ENCODE measurements around the gene JOSD2. TPM values are rescaled to one million over a fixed set of nuclear protein-coding genes. Genes with fewer than 3 reads are reported as not detected.

JOSD2 gene
- total and polyA plus RNA-seq, 2 donors: 15.9 to 51.2 TPM

DNA sequence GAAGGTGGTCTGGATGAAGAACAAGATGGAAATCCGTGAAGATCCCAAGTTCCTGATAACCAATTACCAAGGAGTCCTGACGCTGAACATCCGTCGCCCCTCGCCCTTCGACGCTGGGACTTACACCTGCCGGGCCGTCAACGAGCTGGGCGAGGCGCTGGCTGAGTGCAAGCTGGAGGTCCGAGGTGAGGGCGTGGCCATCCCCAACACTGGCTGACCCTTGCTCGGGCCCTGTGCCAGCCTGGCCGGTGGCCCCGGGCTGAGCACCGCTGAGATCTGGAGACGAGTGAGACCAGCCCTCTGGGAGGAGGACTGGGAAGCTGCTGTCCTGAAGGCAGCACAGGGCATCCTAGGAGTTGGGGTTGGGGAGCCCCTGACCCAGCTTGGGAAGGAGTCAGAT is 46.6 kb downstream of the JOSD2 start:
- H3K9me3 ChIP-seq (ENCODE audit: control insufficient read depth in 2 of 2, insufficient read depth in 1 of 2, low read length in 1 of 2): no peaks in the 10 kb centered on the region

GRCh38 chr19:50462970-50463369 is 48.0 kb downstream of the JOSD2 start:
- no peak for DNase-seq (ENCODE audit: low read depth in 6 of 9, low spot score in 9 of 9)
- no peaks in the 10 kb centered on the region for H3K36me3 ChIP-seq (ENCODE audit: control insufficient read depth in 2 of 2, insufficient read depth in 2 of 2, low read length in 1 of 2)
- no peaks in the 10 kb centered on the region for H3K4me1 ChIP-seq (ENCODE audit: control insufficient read depth in 2 of 2, insufficient read depth in 2 of 2, low read length in 2 of 2)
- peaks cover 11 to 25% of the 10 kb centered on the region in 2 donors for H3K27me3 ChIP-seq (ENCODE audit: control insufficient read depth in 2 of 2, insufficient read depth in 1 of 2, low read length in 1 of 2)
- WGBS: 85% methylated on average over 7 of the region's 7 CpGs
- H3K27ac ChIP-seq (ENCODE audit: low read depth in 1 of 2, low read length in 1 of 2): no peak overlapping the region
- peaks cover 0 to 2% of the 10 kb centered on the region in 2 donors for H3K9me3 ChIP-seq (ENCODE audit: control insufficient read depth in 2 of 2, insufficient read depth in 1 of 2, low read length in 1 of 2)
- no peak overlapping the region for H3K4me3 ChIP-seq (ENCODE audit: low read length in 2 of 2)

More for the DNA sequence above, 46.6 kb downstream of the JOSD2 start:
- H3K36me3 ChIP-seq (ENCODE audit: control insufficient read depth in 2 of 2, insufficient read depth in 2 of 2, low read length in 1 of 2): no peaks in the 10 kb centered on the region
- WGBS: 90% methylated on average over 19 of the region's 19 CpGs
- DNase-seq (ENCODE audit: low read depth in 6 of 9, low spot score in 9 of 9): no peak
- no peaks in the 10 kb centered on the region for H3K4me1 ChIP-seq (ENCODE audit: control insufficient read depth in 2 of 2, insufficient read depth in 2 of 2, low read length in 2 of 2)
- peaks cover 3 to 13% of the 10 kb centered on the region in 2 donors for H3K27me3 ChIP-seq (ENCODE audit: control insufficient read depth in 2 of 2, insufficient read depth in 1 of 2, low read length in 1 of 2)
- no peak overlapping the region for H3K4me3 ChIP-seq (ENCODE audit: low read length in 2 of 2)
- no peak overlapping the region for H3K27ac ChIP-seq (ENCODE audit: low read depth in 1 of 2, low read length in 1 of 2)

DNA sequence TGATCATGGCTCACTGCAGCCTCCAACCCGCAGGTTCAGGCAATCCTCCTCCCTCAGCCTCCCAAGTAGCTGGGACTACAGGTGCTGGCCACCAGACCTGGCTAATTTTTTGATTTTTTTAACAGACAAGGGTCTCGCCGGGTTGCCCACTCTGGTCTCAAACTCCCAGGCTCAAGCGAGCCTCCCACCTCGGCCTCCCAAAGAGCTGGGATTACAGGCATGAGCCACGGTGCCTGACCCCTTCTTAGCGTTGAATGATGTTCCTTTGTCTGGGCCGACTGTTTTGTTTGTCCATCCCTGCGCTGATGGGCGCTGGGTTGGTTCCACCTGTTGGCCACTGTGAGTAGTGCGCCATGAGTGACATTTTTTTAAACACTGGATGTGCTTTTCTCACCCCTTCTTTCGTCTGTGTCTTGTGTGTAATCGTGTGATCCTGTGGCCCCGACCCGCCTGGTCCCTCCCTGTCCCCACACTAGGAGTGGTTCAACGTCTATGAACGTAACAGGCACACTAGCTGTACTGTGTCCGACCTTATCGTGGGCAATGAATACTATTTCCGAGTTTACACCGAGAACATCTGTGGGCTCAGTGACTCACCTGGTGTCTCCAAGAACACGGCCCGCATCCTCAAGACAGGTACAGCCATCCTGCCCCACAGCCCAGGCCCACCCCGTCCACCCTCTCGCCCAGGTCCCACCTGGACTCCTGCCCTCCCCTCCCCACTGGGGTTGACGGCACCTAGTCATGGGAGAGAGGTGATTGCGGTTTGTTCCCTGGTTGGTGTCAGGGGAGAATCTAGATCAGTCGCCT is 49.7 kb downstream of the JOSD2 start:
- Histone ChIP-seq H3K9me3 (ENCODE audit: control insufficient read depth in 2 of 2, insufficient read depth in 1 of 2, low read length in 1 of 2) (peaks cover 0 to 2% of the 10 kb centered on the region in 2 donors), H3K4me3 (ENCODE audit: low read length in 2 of 2) (no peak overlapping the region), H3K36me3 (ENCODE audit: control insufficient read depth in 2 of 2, insufficient read depth in 2 of 2, low read length in 1 of 2) (no peaks in the 10 kb centered on the region), H3K27me3 (ENCODE audit: control insufficient read depth in 2 of 2, insufficient read depth in 1 of 2, low read length in 1 of 2) (peaks cover 11 to 27% of the 10 kb centered on the region in 2 donors), H3K27ac (ENCODE audit: low read depth in 1 of 2, low read length in 1 of 2) (no peak overlapping the region), H3K4me1 (ENCODE audit: control insufficient read depth in 2 of 2, insufficient read depth in 2 of 2, low read length in 2 of 2) (no peaks in the 10 kb centered on the region)
- 41% methylated on average over 28 of the region's 28 CpGs for WGBS
- peak in 7 of 9 donors; percentile 15 to 56 (median 31) for DNase-seq (ENCODE audit: low read depth in 6 of 9, low spot score in 9 of 9)

- H3K27me3 ChIP-seq (ENCODE audit: control insufficient read depth in 2 of 2, insufficient read depth in 1 of 2, low read length in 1 of 2): peaks cover 11 to 27% of the 10 kb centered on the region in 2 donors
- 50% methylated on average over 13 of the region's 13 CpGs for WGBS
- no peak overlapping the region for H3K27ac ChIP-seq (ENCODE audit: low read depth in 1 of 2, low read length in 1 of 2)
- no peaks in the 10 kb centered on the region for H3K4me1 ChIP-seq (ENCODE audit: control insufficient read depth in 2 of 2, insufficient read depth in 2 of 2, low read length in 2 of 2)
- H3K36me3 ChIP-seq (ENCODE audit: control insufficient read depth in 2 of 2, insufficient read depth in 2 of 2, low read length in 1 of 2): no peaks in the 10 kb centered on the region
- peaks cover 0 to 2% of the 10 kb centered on the region in 2 donors for H3K9me3 ChIP-seq (ENCODE audit: control insufficient read depth in 2 of 2, insufficient read depth in 1 of 2, low read length in 1 of 2)
- no peak overlapping the region for H3K4me3 ChIP-seq (ENCODE audit: low read length in 2 of 2)
- DNase-seq (ENCODE audit: low read depth in 6 of 9, low spot score in 9 of 9): no peak
Observed at GRCh38 chr19:50460161-50460765, 50.7 kb downstream of the JOSD2 start.

DNA sequence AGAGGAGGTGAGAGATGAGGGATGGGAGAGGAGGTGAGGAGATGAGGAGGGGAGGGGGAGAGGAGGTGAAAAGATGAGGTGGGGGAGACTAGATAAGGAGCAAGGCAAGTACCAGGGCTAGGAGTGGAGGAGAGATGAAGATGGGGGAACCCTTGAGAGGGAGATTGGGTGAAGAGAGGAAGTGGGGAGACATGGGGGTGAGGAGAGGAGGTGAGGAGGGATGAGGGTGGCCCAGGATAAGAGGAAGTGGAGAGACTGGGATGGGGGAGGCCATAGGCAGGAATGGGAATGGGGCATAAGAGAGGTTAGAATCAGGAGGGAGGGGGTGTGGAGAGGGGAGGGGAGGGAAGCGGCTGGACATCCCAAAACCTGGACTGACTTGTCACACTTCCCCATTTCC is 51.4 kb downstream of the JOSD2 start:
- Histone ChIP-seq H3K36me3 (ENCODE audit: control insufficient read depth in 2 of 2, insufficient read depth in 2 of 2, low read length in 1 of 2) (no peaks in the 10 kb centered on the region), H3K27ac (ENCODE audit: low read depth in 1 of 2, low read length in 1 of 2) (no peak overlapping the region), H3K4me3 (ENCODE audit: low read length in 2 of 2) (no peak overlapping the region), H3K27me3 (ENCODE audit: control insufficient read depth in 2 of 2, insufficient read depth in 1 of 2, low read length in 1 of 2) (peaks cover 11 to 27% of the 10 kb centered on the region in 2 donors), H3K9me3 (ENCODE audit: control insufficient read depth in 2 of 2, insufficient read depth in 1 of 2, low read length in 1 of 2) (peaks cover 0 to 2% of the 10 kb centered on the region in 2 donors), H3K4me1 (ENCODE audit: control insufficient read depth in 2 of 2, insufficient read depth in 2 of 2, low read length in 2 of 2) (no peaks in the 10 kb centered on the region)
- no peak for DNase-seq (ENCODE audit: low read depth in 6 of 9, low spot score in 9 of 9)
- WGBS: 32% methylated on average over 1 of the region's 1 CpG

- Histone ChIP-seq H3K4me3 (ENCODE audit: low read length in 2 of 2) (no peak overlapping the region), H3K36me3 (ENCODE audit: control insufficient read depth in 2 of 2, insufficient read depth in 2 of 2, low read length in 1 of 2) (no peaks in the 10 kb centered on the region), H3K9me3 (ENCODE audit: control insufficient read depth in 2 of 2, insufficient read depth in 1 of 2, low read length in 1 of 2) (peaks cover 0 to 2% of the 10 kb centered on the region in 2 donors), H3K27ac (ENCODE audit: low read depth in 1 of 2, low read length in 1 of 2) (no peak overlapping the region), H3K4me1 (ENCODE audit: control insufficient read depth in 2 of 2, insufficient read depth in 2 of 2, low read length in 2 of 2) (no peaks in the 10 kb centered on the region), H3K27me3 (ENCODE audit: control insufficient read depth in 2 of 2, insufficient read depth in 1 of 2, low read length in 1 of 2) (peaks cover 11 to 27% of the 10 kb centered on the region in 2 donors)
- DNase-seq (ENCODE audit: low read depth in 6 of 9, low spot score in 9 of 9): no peak
- 67% methylated on average over 32 of the region's 32 CpGs for WGBS
Observed at GRCh38 chr19:50459067-50459456, 51.9 kb downstream of the JOSD2 start.

DNA sequence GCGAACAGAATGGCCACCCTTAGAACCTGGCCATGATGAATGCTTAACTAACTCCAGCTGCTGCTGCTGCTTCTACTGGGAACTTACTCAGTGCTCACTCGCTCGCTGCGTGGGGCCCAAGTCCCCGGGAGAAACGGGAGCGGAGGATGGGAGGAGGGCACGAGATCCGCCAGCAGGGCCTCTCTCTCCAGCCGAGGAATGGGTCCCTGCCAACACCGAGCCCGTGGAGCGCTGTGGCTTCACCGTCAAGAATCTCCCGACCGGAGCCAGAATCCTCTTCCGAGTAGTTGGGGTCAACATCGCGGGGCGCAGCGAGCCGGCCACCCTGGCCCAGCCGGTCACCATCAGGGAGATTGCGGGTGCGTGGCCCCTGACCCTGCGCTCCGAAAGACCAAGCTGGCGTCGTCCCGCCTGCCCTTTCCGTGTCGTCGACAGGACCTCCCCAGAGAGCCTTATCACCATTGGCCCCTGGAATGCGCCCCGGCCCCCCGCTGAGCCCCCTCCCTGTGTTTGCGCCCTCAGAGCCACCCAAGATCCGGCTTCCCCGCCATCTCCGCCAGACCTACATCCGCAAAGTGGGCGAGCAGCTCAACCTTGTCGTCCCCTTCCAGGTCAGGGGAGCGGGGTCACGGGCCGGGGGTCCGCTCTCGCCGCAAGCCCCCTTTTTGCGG is 52.5 kb downstream of the JOSD2 start:
- no peaks in the 10 kb centered on the region for H3K36me3 ChIP-seq (ENCODE audit: control insufficient read depth in 2 of 2, insufficient read depth in 2 of 2, low read length in 1 of 2)
- H3K27ac ChIP-seq (ENCODE audit: low read depth in 1 of 2, low read length in 1 of 2): no peak overlapping the region
- no peak for DNase-seq (ENCODE audit: low read depth in 6 of 9, low spot score in 9 of 9)
- H3K4me1 ChIP-seq (ENCODE audit: control insufficient read depth in 2 of 2, insufficient read depth in 2 of 2, low read length in 2 of 2): no peaks in the 10 kb centered on the region
- no peak overlapping the region for H3K4me3 ChIP-seq (ENCODE audit: low read length in 2 of 2)
- WGBS: 40% methylated on average over 50 of the region's 50 CpGs
- peaks cover 0 to 2% of the 10 kb centered on the region in 2 donors for H3K9me3 ChIP-seq (ENCODE audit: control insufficient read depth in 2 of 2, insufficient read depth in 1 of 2, low read length in 1 of 2)
- H3K27me3 ChIP-seq (ENCODE audit: control insufficient read depth in 2 of 2, insufficient read depth in 1 of 2, low read length in 1 of 2): peaks cover 11 to 27% of the 10 kb centered on the region in 2 donors

DNA sequence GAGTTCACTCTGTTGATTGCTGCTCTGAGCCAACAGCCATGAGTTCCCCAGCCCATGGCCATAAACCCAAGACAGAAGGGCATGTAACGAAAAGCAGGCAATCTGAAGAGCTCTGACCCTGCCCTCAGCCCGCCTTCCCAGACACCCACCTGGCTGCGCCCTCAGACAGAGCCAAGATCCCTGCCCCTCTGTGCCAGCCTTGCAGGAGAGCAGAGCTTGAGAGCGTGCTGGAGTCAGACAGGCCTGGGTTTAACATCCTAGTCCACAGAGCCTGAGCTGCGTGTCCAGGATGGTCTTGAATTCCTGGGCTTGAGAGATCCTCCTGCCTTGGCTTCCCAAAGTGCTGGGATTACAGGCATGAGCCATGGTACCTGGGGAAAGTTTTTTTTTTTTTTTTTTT is 53.7 kb downstream of the JOSD2 start:
- Histone ChIP-seq H3K36me3 (ENCODE audit: control insufficient read depth in 2 of 2, insufficient read depth in 2 of 2, low read length in 1 of 2) (no peaks in the 10 kb centered on the region), H3K27me3 (ENCODE audit: control insufficient read depth in 2 of 2, insufficient read depth in 1 of 2, low read length in 1 of 2) (peaks cover 11 to 27% of the 10 kb centered on the region in 2 donors), H3K9me3 (ENCODE audit: control insufficient read depth in 2 of 2, insufficient read depth in 1 of 2, low read length in 1 of 2) (peaks cover 0 to 2% of the 10 kb centered on the region in 2 donors), H3K27ac (ENCODE audit: low read depth in 1 of 2, low read length in 1 of 2) (no peak overlapping the region), H3K4me1 (ENCODE audit: control insufficient read depth in 2 of 2, insufficient read depth in 2 of 2, low read length in 2 of 2) (no peaks in the 10 kb centered on the region), H3K4me3 (ENCODE audit: low read length in 2 of 2) (no peak overlapping the region)
- DNase-seq (ENCODE audit: low read depth in 6 of 9, low spot score in 9 of 9): no peak
- WGBS: 94% methylated on average over 5 of the region's 5 CpGs

Data from thymus (tissue), 11 donors.